ENCODE results near the gene IP6K2.
"Not testable (repeated sequence)": the region's sequence is repeated elsewhere in the genome, so short reads cannot be mapped to it uniquely, and the experiment has no call there.

IP6K2 gene

GRCh38 chr3:48716982-48717746 lies at the start of gene IP6K2:
Gene IP6K2 (minus strand): TSS chr3:48717221. CDS start chr3:48695291, 21,930 bp downstream.
- peak within 1 kb of the TSS; percentile 100 for H3K4me3 ChIP-seq (ENCODE audit: low read depth, low read length)
- DNase-seq (ENCODE audit: low read depth), result peak; percentile 92

GRCh38 chr3:48765376-48765775 lies 48.4 kb upstream of the IP6K2 start:
- no peak overlapping the region for H3K4me3 ChIP-seq (ENCODE audit: low read depth, low read length)
- no peak for DNase-seq (ENCODE audit: low read depth)

GRCh38 chr3:48762816-48763215 lies 45.8 kb upstream of the IP6K2 start:
- no peak for DNase-seq (ENCODE audit: low read depth)
- H3K4me3 ChIP-seq (ENCODE audit: low read depth, low read length), result no peak overlapping the region

GRCh38 chr3:48759991-48760540 lies 43.0 kb upstream of the IP6K2 start:
- DNase-seq (ENCODE audit: low read depth); H3K4me3 ChIP-seq (ENCODE audit: low read depth, low read length): not testable (repeated sequence)

GRCh38 chr3:48759531-48759930 lies 42.5 kb upstream of the IP6K2 start:
- not testable (repeated sequence) for H3K4me3 ChIP-seq (ENCODE audit: low read depth, low read length); DNase-seq (ENCODE audit: low read depth)

GRCh38 chr3:48759071-48759470 lies 42.0 kb upstream of the IP6K2 start:
- H3K4me3 ChIP-seq (ENCODE audit: low read depth, low read length), result no peak overlapping the region
- DNase-seq (ENCODE audit: low read depth), result no peak

- no peak for DNase-seq (ENCODE audit: low read depth)
These were observed 39.6 kb upstream of the IP6K2 start for GRCh38 chr3:48756640-48757039.

GRCh38 chr3:48750856-48751255 lies 33.8 kb upstream of the IP6K2 start:
- no peak for DNase-seq (ENCODE audit: low read depth)
- H3K4me3 ChIP-seq (ENCODE audit: low read depth, low read length), result no peak overlapping the region

More at GRCh38 chr3:48756640-48757039, 39.6 kb upstream of the IP6K2 start:
- no peak overlapping the region for H3K4me3 ChIP-seq (ENCODE audit: low read depth, low read length)

GRCh38 chr3:48748754-48749153 lies 31.7 kb upstream of the IP6K2 start:
- H3K4me3 ChIP-seq (ENCODE audit: low read depth, low read length), result no peak overlapping the region
- DNase-seq (ENCODE audit: low read depth), result no peak

GRCh38 chr3:48747706-48748105 lies 30.7 kb upstream of the IP6K2 start:
- DNase-seq (ENCODE audit: low read depth), result no peak
- no peak overlapping the region for H3K4me3 ChIP-seq (ENCODE audit: low read depth, low read length)

GRCh38 chr3:48747015-48747615 lies 30.1 kb upstream of the IP6K2 start:
- DNase-seq (ENCODE audit: low read depth), result no peak
- H3K4me3 ChIP-seq (ENCODE audit: low read depth, low read length), result no peak overlapping the region

GRCh38 chr3:48743773-48744172 lies 26.8 kb upstream of the IP6K2 start:
- no peak for DNase-seq (ENCODE audit: low read depth)
- no peak overlapping the region for H3K4me3 ChIP-seq (ENCODE audit: low read depth, low read length)

- not testable (repeated sequence) for DNase-seq (ENCODE audit: low read depth); H3K4me3 ChIP-seq (ENCODE audit: low read depth, low read length)
These were observed 24.2 kb upstream of the IP6K2 start for GRCh38 chr3:48741226-48741625.

GRCh38 chr3:48739955-48740823 lies 23.2 kb upstream of the IP6K2 start:
- H3K4me3 ChIP-seq (ENCODE audit: low read depth, low read length), result peak overlapping the region; percentile 13
- peak; percentile 53 for DNase-seq (ENCODE audit: low read depth)

- no peak for DNase-seq (ENCODE audit: low read depth)
- H3K4me3 ChIP-seq (ENCODE audit: low read depth, low read length), result no peak overlapping the region
These were observed 22.6 kb upstream of the IP6K2 start for GRCh38 chr3:48739617-48739954.

GRCh38 chr3:48738926-48739616 lies 22.1 kb upstream of the IP6K2 start:
- DNase-seq (ENCODE audit: low read depth), result no peak
- H3K4me3 ChIP-seq (ENCODE audit: low read depth, low read length), result no peak overlapping the region

GRCh38 chr3:48738144-48738536 lies 21.1 kb upstream of the IP6K2 start:
- DNase-seq (ENCODE audit: low read depth), result no peak
- H3K4me3 ChIP-seq (ENCODE audit: low read depth, low read length), result no peak overlapping the region

- not testable (repeated sequence) for DNase-seq (ENCODE audit: low read depth); H3K4me3 ChIP-seq (ENCODE audit: low read depth, low read length)
These were observed 18.2 kb upstream of the IP6K2 start for GRCh38 chr3:48735075-48735767.

- not testable (repeated sequence) for DNase-seq (ENCODE audit: low read depth); H3K4me3 ChIP-seq (ENCODE audit: low read depth, low read length)
These were observed 17.5 kb upstream of the IP6K2 start for GRCh38 chr3:48734541-48734940.

Measured in skeletal muscle cell (primary cell).